GM12891 (cell line): ENCODE results near the gene TRIP12.

ENCODE experiments used
- POLR2A ChIP-seq: IDR thresholded peaks from 2 replicates; pipeline ENCODE4 v1.6.1; 2011; ENCODE audit warnings: low read depth, low read length, control low read depth
- POLR2AphosphoS5 ChIP-seq: IDR thresholded peaks from 2 replicates; pipeline ENCODE4 v1.6.1; 2011; ENCODE audit warnings: low read depth, low read length, control low read depth
- POU2F2 ChIP-seq: IDR thresholded peaks from 2 replicates; pipeline ENCODE4 v1.6.1; 2011; ENCODE audit warnings: low read depth, mild to moderate bottlenecking, control low read depth, low read length, moderate library complexity
- SPI1 ChIP-seq: IDR thresholded peaks from 2 replicates; pipeline ENCODE4 v1.6.1; 2011; ENCODE audit warnings: low read depth, low read length, control low read depth
- TAF1 ChIP-seq: IDR thresholded peaks from 2 replicates; pipeline ENCODE4 v1.6.1; 2011; ENCODE audit warnings: low read depth, low read length, control low read depth

GRCh38 chr2:229943770-229944449 lies 22.1 kb upstream of the TRIP12 start:
- TF ChIP-seq TAF1: no peak
- TF ChIP-seq POLR2A: no peak
- TF ChIP-seq SPI1: no peak
- no peak for TF ChIP-seq POLR2AphosphoS5
- TF ChIP-seq POU2F2: no peak
